DLD1 (cell line): ENCODE measurements around the gene GALNT2.

Source experiments
- in situ Hi-C: cut with HindIII; loops from 2 replicates; pipeline ENCODE4 v1.10.0; 2017; ENCODE audit warnings: low sequenced_read_pairs

Gene GALNT2

DNA sequence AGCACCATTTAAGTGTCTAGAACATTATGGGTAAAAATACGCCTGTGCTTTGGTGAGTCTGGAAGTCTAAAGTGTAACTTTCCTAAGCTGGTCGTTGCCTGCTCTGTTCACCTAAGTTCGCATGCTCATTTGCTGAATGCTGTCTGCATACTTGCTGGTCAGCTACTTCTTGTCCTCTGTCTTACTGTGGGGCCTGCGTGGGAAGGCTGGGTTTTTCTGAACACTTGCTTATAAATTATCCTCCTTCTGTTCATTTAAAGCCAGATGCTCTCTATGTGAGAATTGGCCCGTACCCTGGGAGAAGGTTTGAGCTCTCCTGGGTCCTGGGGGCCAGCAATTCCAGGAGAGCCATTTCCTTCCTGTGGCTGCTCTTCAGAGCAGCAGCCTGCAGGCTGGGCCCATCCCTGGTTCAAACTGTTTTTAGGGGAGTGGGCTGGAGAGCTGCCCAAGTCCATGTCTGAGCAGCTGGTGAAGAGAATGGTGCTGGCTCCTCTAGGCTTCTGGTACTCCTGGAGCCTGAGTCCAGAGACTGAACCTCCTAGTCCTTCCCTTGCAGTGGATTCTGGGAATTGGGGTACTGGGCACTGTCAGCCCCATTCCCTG is 75.7 kb downstream of the GALNT2 start:
- in situ Hi-C loops: no loop called here

- in situ Hi-C loops: no loop called here
These were observed 76.5 kb downstream of the GALNT2 start for GRCh38 chr1:230143534-230143933.

- in situ Hi-C loops: no loop called here
These were observed 77.1 kb downstream of the GALNT2 start for GRCh38 chr1:230144010-230144614.

GRCh38 chr1:230144758-230145504 is 77.9 kb downstream of the GALNT2 start:
- in situ Hi-C loops: no loop called here

- in situ Hi-C loops: no loop called here
These were observed 78.5 kb downstream of the GALNT2 start for GRCh38 chr1:230145505-230145899.

DNA sequence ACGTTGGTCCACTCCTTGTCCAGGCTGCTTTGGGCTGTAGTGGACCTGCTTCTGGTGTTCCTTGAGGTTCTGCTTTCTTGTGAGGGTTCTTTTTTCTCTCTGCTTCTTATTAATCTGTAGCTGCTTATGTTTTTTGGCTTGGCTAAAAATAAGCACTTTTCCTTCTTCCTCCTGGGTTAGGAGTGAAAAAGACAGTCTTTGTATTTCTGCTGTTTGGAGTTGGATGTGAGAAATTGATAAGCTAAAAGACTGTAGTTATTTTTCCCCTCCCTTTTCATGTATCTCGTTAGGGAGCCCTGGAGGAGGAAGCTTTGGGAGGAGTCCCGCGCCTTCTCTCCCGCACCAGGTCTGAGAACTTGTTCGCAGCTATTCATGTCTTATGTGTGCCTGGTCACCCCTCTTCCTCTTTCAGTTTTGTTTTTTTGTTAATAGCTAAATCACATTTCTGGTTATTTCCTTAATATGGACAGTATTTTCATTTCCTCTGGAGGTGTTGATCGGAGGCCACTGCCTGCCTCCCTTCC is 79.0 kb downstream of the GALNT2 start:
- in situ Hi-C loops: no loop called here

- in situ Hi-C loops: no loop called here
These were observed 79.7 kb downstream of the GALNT2 start for GRCh38 chr1:230146709-230147108.

DNA sequence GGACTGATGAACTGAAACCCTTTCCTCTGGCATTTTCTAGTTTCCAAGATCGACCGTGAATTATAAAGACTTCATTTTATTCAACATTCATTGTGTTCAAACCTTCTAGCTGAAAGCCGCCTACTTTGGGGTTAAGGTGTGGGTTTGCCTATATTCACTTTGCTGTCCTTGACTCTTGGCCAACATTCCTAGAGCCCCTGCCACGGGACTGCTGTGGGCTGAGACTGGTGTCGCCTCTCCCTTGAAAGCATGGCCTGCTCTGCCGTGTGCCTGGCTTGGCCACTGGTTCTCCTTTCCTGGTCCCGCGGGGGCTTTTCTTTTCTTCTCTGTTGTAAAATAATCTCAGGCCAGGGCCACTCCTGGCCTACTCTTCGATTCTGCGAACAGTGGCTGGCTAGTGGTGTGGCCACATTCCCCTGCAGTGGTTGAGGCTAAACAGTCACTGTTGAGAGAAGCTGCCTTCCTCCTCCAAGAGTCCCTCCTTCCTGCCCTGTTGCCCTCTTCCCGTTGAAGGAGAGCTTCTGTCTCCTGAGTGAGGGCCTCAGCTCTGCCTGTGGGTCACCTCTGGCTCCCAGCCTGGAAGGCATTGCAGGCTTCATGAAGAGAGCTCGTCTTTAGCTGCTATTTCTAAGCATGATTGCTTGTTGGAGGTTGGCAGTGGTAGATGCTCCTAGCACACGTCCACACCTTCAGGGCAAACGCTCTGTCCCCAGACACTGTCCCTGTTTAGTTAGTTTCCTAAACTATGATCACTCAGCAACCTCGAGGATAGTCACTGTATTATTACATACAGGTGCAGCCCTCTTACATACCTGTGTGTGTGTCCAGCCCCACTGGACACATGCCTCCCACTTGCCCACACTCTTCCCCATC is 80.5 kb downstream of the GALNT2 start:
- in situ Hi-C loops: no loop called here

DNA sequence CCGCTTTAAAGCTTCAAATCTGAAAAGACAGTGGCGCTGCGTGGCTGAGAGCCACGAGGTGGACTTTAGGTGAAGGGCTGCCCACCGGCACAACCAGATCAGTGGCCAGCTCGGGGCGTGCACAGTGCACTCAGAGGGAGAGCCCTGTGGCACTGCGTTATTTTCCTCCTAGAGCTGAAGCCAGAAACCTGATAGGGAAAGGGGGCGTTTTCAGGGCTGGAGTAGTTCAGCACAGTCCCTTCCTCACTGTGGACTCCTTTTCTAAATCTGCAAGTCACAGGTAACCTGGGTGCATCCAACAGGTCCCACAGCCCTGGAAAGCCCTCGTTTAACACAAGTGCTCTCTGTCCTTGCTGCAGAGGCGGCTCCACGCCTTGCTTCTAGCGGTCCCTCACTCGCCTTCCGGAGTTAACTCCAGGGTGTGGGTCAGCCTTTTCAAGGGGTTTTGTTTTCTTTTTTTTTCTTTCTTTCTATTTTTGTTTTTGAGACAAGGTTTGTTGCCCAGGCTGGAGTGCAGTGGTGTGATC is 81.2 kb downstream of the GALNT2 start:
- in situ Hi-C loops: no loop called here

GRCh38 chr1:230148768-230149469 is 81.9 kb downstream of the GALNT2 start:
- in situ Hi-C loops: no loop called here

- in situ Hi-C loops: no loop called here
These were observed 82.9 kb downstream of the GALNT2 start for GRCh38 chr1:230149751-230150584.

- in situ Hi-C loops: no loop called here
These were observed 83.6 kb downstream of the GALNT2 start for GRCh38 chr1:230150615-230151014.

- in situ Hi-C loops: no loop called here
These were observed 85.0 kb downstream of the GALNT2 start for GRCh38 chr1:230151924-230152468.

DNA sequence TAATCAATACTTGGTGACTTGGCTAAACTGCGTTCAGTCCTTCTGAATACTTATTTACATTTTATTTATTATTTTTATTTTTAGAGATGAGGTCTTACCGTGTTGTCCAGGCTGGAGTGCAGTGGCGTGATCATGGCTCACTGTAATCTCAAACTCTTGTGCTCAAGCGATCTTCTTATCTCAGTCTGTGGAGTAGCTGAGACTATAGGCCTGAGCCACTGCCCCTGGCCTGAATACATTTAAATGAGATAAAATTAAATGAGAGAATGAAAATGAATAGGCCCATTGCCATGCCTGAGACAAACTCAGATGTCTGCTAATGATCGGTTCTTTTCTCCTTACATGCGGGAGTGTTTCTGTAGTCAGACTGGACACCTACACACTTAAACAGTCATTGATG is 86.0 kb downstream of the GALNT2 start:
- in situ Hi-C loops: no loop called here

- in situ Hi-C loops: no loop called here
These were observed 86.7 kb downstream of the GALNT2 start for GRCh38 chr1:230153641-230154296.

GRCh38 chr1:230155021-230155420 is 88.0 kb downstream of the GALNT2 start:
- in situ Hi-C loops: no loop called here

GRCh38 chr1:230156068-230156467 is 89.0 kb downstream of the GALNT2 start:
- in situ Hi-C loops: no loop called here

- in situ Hi-C loops: no loop called here
These were observed 89.5 kb downstream of the GALNT2 start for GRCh38 chr1:230156536-230156935.
